ENCODE measurements around the gene ZC3H7B.

ZC3H7B gene

GRCh38 chr22:41345807-41346335 is 44.5 kb downstream of the ZC3H7B start:
- TF ChIP-seq SIN3A (IDR thresholded peaks at IDR 0.05; ENCODE audit: borderline replicate concordance, insufficient read depth, low read length) (no peak), REST (IDR thresholded peaks at IDR 0.05; ENCODE audit: insufficient read depth in 1 of 2, low read depth in 2 of 2, low read length in 2 of 2) (no peak), TAF1 (IDR thresholded peaks at IDR 0.05; ENCODE audit: borderline replicate concordance, insufficient read depth, low read length) (no peak), POLR2AphosphoS5 (IDR thresholded peaks at IDR 0.05; ENCODE audit: low read depth, low read length) (no peak), FOXP2 (optimal IDR thresholded peaks at IDR 0.05; ENCODE audit: borderline replicate concordance, extremely low read depth, extremely low read length, insufficient read depth) (no peak)

DNA sequence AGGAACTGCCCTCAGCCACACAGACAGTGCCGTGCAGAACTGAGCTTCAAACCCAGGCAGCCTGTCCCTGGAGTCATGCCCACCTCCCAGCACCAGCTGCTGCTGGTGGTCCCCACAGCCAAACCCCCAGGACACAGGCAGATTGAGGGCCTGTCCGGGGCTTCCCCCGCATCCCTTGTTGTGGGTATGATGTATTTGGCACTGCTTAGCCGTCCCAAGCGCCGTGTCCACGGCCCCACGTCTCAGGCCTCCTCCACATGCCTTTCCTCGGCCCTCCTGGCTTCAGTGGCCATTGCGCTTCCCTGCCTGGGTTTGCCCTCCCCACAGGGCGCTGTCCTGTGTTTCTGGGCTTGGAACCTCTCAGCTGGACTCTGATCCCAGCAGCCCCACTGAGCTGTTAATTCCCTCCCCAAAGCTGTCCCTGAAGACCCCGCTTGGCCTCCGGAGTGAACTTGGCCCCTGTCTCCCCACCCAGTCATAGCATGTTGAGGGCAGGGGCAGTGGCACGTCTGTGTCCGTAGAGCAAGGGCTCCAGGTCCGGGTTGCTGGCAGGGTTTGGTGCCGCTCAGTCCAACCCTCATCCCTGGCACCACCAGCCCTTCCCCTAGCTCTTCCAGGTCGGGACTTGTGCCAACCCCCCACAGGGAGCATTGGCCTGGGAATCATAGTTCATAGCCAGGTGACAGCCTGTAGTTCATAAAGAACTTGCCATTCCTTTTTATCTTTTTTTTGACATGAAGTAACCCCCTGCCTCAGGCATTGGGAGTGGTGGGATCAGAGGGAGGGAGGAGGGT is 45.9 kb downstream of the ZC3H7B start:
- TF ChIP-seq FOXP2 (optimal IDR thresholded peaks at IDR 0.05; ENCODE audit: borderline replicate concordance, extremely low read depth, extremely low read length, insufficient read depth): no peak
- TF ChIP-seq SIN3A (IDR thresholded peaks at IDR 0.05; ENCODE audit: borderline replicate concordance, insufficient read depth, low read length): no peak
- no peak for TF ChIP-seq TAF1 (IDR thresholded peaks at IDR 0.05; ENCODE audit: borderline replicate concordance, insufficient read depth, low read length)

DNA sequence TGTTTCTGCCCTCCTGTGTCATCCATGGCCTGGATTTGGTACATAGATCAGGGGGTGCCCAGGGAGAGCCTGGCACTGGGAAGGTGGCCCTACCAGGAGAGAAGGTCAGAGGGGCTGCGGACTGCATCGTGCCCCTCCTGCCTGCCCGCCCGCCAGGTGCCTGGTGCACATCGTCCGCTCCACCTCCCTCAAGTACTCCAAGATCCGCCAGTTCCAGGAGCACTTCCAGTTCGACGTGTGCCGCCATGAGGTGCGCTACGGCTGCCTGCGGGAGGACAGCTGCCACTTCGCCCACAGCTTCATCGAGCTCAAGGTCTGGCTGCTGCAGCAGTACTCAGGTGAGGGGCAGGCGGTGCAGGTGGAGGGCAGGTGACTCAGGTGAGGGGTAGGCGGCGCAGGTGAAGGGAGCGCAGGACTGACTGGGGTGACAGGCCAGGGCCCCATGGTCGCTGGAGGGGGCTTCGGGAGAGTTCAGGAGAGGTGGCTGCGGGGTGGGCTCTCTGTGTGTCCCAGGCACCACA is 47.7 kb downstream of the ZC3H7B start:
- TF ChIP-seq REST (IDR thresholded peaks at IDR 0.05; ENCODE audit: insufficient read depth in 1 of 2, low read depth in 2 of 2, low read length in 2 of 2): no peak
- TF ChIP-seq FOXP2 (optimal IDR thresholded peaks at IDR 0.05; ENCODE audit: borderline replicate concordance, extremely low read depth, extremely low read length, insufficient read depth): no peak
- TF ChIP-seq SIN3A (IDR thresholded peaks at IDR 0.05; ENCODE audit: borderline replicate concordance, insufficient read depth, low read length): no peak
- TF ChIP-seq POLR2AphosphoS5 (IDR thresholded peaks at IDR 0.05; ENCODE audit: low read depth, low read length): no peak
- no peak for TF ChIP-seq TAF1 (IDR thresholded peaks at IDR 0.05; ENCODE audit: borderline replicate concordance, insufficient read depth, low read length)

- TF ChIP-seq REST (IDR thresholded peaks at IDR 0.05; ENCODE audit: insufficient read depth in 1 of 2, low read depth in 2 of 2, low read length in 2 of 2) (no peak), SIN3A (IDR thresholded peaks at IDR 0.05; ENCODE audit: borderline replicate concordance, insufficient read depth, low read length) (no peak), POLR2AphosphoS5 (IDR thresholded peaks at IDR 0.05; ENCODE audit: low read depth, low read length) (no peak), TAF1 (IDR thresholded peaks at IDR 0.05; ENCODE audit: borderline replicate concordance, insufficient read depth, low read length) (no peak), FOXP2 (optimal IDR thresholded peaks at IDR 0.05; ENCODE audit: borderline replicate concordance, extremely low read depth, extremely low read length, insufficient read depth) (no peak)
Observed at GRCh38 chr22:41350087-41350486, 48.8 kb downstream of the ZC3H7B start.

- TF ChIP-seq POLR2AphosphoS5 (IDR thresholded peaks at IDR 0.05; ENCODE audit: low read depth, low read length) (no peak), TAF1 (IDR thresholded peaks at IDR 0.05; ENCODE audit: borderline replicate concordance, insufficient read depth, low read length) (no peak), REST (IDR thresholded peaks at IDR 0.05; ENCODE audit: insufficient read depth in 1 of 2, low read depth in 2 of 2, low read length in 2 of 2) (no peak), FOXP2 (optimal IDR thresholded peaks at IDR 0.05; ENCODE audit: borderline replicate concordance, extremely low read depth, extremely low read length, insufficient read depth) (no peak), SIN3A (IDR thresholded peaks at IDR 0.05; ENCODE audit: borderline replicate concordance, insufficient read depth, low read length) (no peak)
Observed at GRCh38 chr22:41351011-41351410, 49.7 kb downstream of the ZC3H7B start.

Data from PFSK-1 (cell line).